Esophagus (tissue), 2 donors: Measurements from ENCODE around the gene GBX1. TPM values are rescaled to one million over a fixed set of nuclear protein-coding genes. Genes with fewer than 3 reads are reported as not detected.

Experiments used
- H3K27ac ChIP-seq, 2 donors: one replicate each; pipeline ENCODE4 v1.5.1; 2013; ENCODE audit warnings: low read depth in 2 of 2, mild to moderate bottlenecking in 2 of 2, inconsistent platforms in 1 of 2, low read length in 1 of 2, moderate library complexity in 1 of 2
- H3K27me3 ChIP-seq, 2 donors: one replicate each; pipeline ENCODE4 v1.6.1; 2013; ENCODE audit warnings: low read length in 2 of 2, control low read depth in 1 of 2, mild to moderate bottlenecking in 1 of 2; ENCODE audit not compliant: insufficient read depth in 2 of 2, control insufficient read depth in 1 of 2
- H3K36me3 ChIP-seq, 2 donors: one replicate each; pipeline ENCODE4 v1.6.1; 2013; ENCODE audit warnings: low read length in 1 of 2; ENCODE audit not compliant: control insufficient read depth in 2 of 2, insufficient read depth in 2 of 2
- H3K4me1 ChIP-seq, 2 donors: one replicate each; pipeline ENCODE4 v1.6.1; 2013; ENCODE audit warnings: low read length in 1 of 2; ENCODE audit not compliant: control insufficient read depth in 2 of 2, insufficient read depth in 2 of 2
- H3K4me3 ChIP-seq, 2 donors: one replicate each; pipeline ENCODE4 v1.5.1; 2013; ENCODE audit warnings: low read length in 2 of 2, mild to moderate bottlenecking in 2 of 2, low read depth in 1 of 2, moderate library complexity in 1 of 2
- H3K9me3 ChIP-seq, 2 donors: one replicate each; pipeline ENCODE4 v1.6.1; 2013; ENCODE audit warnings: mild to moderate bottlenecking in 2 of 2, low read depth in 1 of 2, low read length in 1 of 2, moderate library complexity in 1 of 2; ENCODE audit not compliant: control insufficient read depth in 2 of 2, insufficient read depth in 1 of 2
- whole genome bisulfite sequencing, 2 donors: extraction: QIAGEN DNeasy Blood & Tissue Kit; methylation state at CpG; one replicate each; pipeline ENCODE4 v1.1.7; 2013; 5-methylcytosine and 5-hydroxymethylcytosine counted together
- polyA plus RNA-seq, 2 donors: library from polyadenylated mRNA; stranded (reverse); fragments of 200-250 nt; gene quantifications; one replicate each; pipeline ENCODE4 v1.2.3, GENCODE V29; 2013
- donor health status: healthy with polysubstance abuse.
- donor health status: Bipolar disorder and iron deficiency.

The GBX1 gene
- polyA plus RNA-seq, 2 donors, result not detected

GRCh38 chr7:151186640-151187408 lies 19.3 kb upstream of the GBX1 start, which contains the start of gene ASB10:
Gene ASB10, minus strand, starts transcription at chr7:151187250. Its CDS starts 120 bp downstream, at chr7:151187130.
- Histone ChIP-seq H3K9me3 (no peaks in the 10 kb centered on the region), H3K4me3 (no peak within 1 kb of the TSS), H3K27me3 (no peaks in the 10 kb centered on the region), H3K4me1 (no peaks in the 10 kb centered on the region), H3K27ac (no peak within 1 kb of the TSS), H3K36me3 (no peaks in the 10 kb centered on the region)
- 78 to 83% methylated on average over 22 of the region's 22 CpGs for WGBS, 2 donors

- Histone ChIP-seq H3K4me3 (no peak overlapping the region), H3K27me3 (no peaks in the 10 kb centered on the region), H3K9me3 (no peaks in the 10 kb centered on the region), H3K4me1 (no peaks in the 10 kb centered on the region), H3K27ac (no peak overlapping the region), H3K36me3 (no peaks in the 10 kb centered on the region)
- 83 to 88% methylated on average over 16 of the region's 16 CpGs for WGBS, 2 donors
Measured at GRCh38 chr7:151185762-151186639, 18.5 kb upstream of the GBX1 start.

- 81 to 84% methylated on average over 22 of the region's 22 CpGs for WGBS, 2 donors
- no peaks in the 10 kb centered on the region for H3K27me3 ChIP-seq
Measured at GRCh38 chr7:151181011-151181431, 13.5 kb upstream of the GBX1 start.

GRCh38 chr7:151179946-151180345 lies 12.5 kb upstream of the GBX1 start:
- no peaks in the 10 kb centered on the region for H3K27me3 ChIP-seq
- H3K9me3 ChIP-seq, result peaks cover 0 to 3% of the 10 kb centered on the region in 2 donors

More at GRCh38 chr7:151181011-151181431, 13.5 kb upstream of the GBX1 start:
- Histone ChIP-seq H3K4me3 (no peak overlapping the region), H3K9me3 (no peaks in the 10 kb centered on the region), H3K27ac (no peak overlapping the region), H3K36me3 (no peaks in the 10 kb centered on the region), H3K4me1 (no peaks in the 10 kb centered on the region)

GRCh38 chr7:151179287-151179860 lies 11.9 kb upstream of the GBX1 start:
- no peak overlapping the region for H3K27ac ChIP-seq
- H3K36me3 ChIP-seq, result no peaks in the 10 kb centered on the region
- H3K4me3 ChIP-seq, result no peak overlapping the region
- H3K4me1 ChIP-seq, result no peaks in the 10 kb centered on the region
- peaks cover 0 to 3% of the 10 kb centered on the region in 2 donors for H3K9me3 ChIP-seq
- WGBS, 2 donors, result 74 to 76% methylated on average over 8 of the region's 8 CpGs
- no peaks in the 10 kb centered on the region for H3K27me3 ChIP-seq

More at GRCh38 chr7:151179946-151180345, 12.5 kb upstream of the GBX1 start:
- Histone ChIP-seq H3K4me1 (no peaks in the 10 kb centered on the region), H3K36me3 (no peaks in the 10 kb centered on the region), H3K4me3 (no peak overlapping the region), H3K27ac (no peak overlapping the region)
- 75 to 83% methylated on average over 4 of the region's 4 CpGs for WGBS, 2 donors

- no peaks in the 10 kb centered on the region for H3K4me1 ChIP-seq
- 57 to 75% methylated on average over 2 of the region's 2 CpGs for WGBS, 2 donors
- H3K27me3 ChIP-seq, result no peaks in the 10 kb centered on the region
- H3K9me3 ChIP-seq, result peaks cover 0 to 5% of the 10 kb centered on the region in 2 donors
- H3K4me3 ChIP-seq, result no peak overlapping the region
- no peak overlapping the region for H3K27ac ChIP-seq
- H3K36me3 ChIP-seq, result no peaks in the 10 kb centered on the region
Measured at GRCh38 chr7:151178831-151179230, 11.3 kb upstream of the GBX1 start.

- no peaks in the 10 kb centered on the region for H3K4me1 ChIP-seq
- H3K27me3 ChIP-seq, result no peaks in the 10 kb centered on the region
- no peaks in the 10 kb centered on the region for H3K36me3 ChIP-seq
- H3K4me3 ChIP-seq, result no peak overlapping the region
- no peak overlapping the region for H3K27ac ChIP-seq
- peaks cover 0 to 5% of the 10 kb centered on the region in 2 donors for H3K9me3 ChIP-seq
- 93 to 94% methylated on average over 9 of the region's 9 CpGs for WGBS, 2 donors
Measured at GRCh38 chr7:151178236-151178635, 10.7 kb upstream of the GBX1 start.

GRCh38 chr7:151177310-151177709 lies 9.8 kb upstream of the GBX1 start:
- Histone ChIP-seq H3K27me3 (no peaks in the 10 kb centered on the region), H3K4me3 (no peak overlapping the region), H3K36me3 (no peaks in the 10 kb centered on the region), H3K9me3 (peaks cover 0 to 5% of the 10 kb centered on the region in 2 donors), H3K27ac (no peak overlapping the region), H3K4me1 (no peaks in the 10 kb centered on the region)
- WGBS, 2 donors, result 88% methylated on average over 1 of the region's 1 CpG

- no peaks in the 10 kb centered on the region for H3K27me3 ChIP-seq
- 92 to 93% methylated on average over 9 of the region's 9 CpGs for WGBS, 2 donors
Measured at GRCh38 chr7:151176401-151176800, 8.9 kb upstream of the GBX1 start.

More at GRCh38 chr7:151176401-151176800, 8.9 kb upstream of the GBX1 start:
- Histone ChIP-seq H3K27ac (no peak overlapping the region), H3K4me3 (no peak overlapping the region), H3K4me1 (no peaks in the 10 kb centered on the region), H3K9me3 (peaks cover 0 to 5% of the 10 kb centered on the region in 2 donors), H3K36me3 (no peaks in the 10 kb centered on the region)
